Liver (tissue), 2 donors: ENCODE results near the gene SLIT3.

ENCODE experiments used
- CTCF ChIP-seq: fragments of 150-350 bp; IDR thresholded peaks from 2 replicates; pipeline ENCODE4 v1.5.1; 2017; ENCODE audit warnings: improper control_type of control experiment, low read depth, low read length; ENCODE audit not compliant: missing input control
- REST ChIP-seq: IDR thresholded peaks from 2 replicates; pipeline ENCODE4 v1.6.1; 2016; ENCODE audit warnings: antibody characterized with exemption, mild to moderate bottlenecking
- donor health status: healthy.

GRCh38 chr5:168850683-168851082 is 450.3 kb downstream of the SLIT3 start:
- TF ChIP-seq REST, result no peak
- no peak for TF ChIP-seq CTCF
